GM19452 (cell line): ENCODE data around the gene EFCAB11.

Experiments
- ATAC-seq: cut with Tn5 transposase; IDR thresholded peaks from one replicate; pipeline ENCODE4 v1.9.1; 2021; ENCODE audit not compliant: unreplicated experiment

The EFCAB11 gene

DNA sequence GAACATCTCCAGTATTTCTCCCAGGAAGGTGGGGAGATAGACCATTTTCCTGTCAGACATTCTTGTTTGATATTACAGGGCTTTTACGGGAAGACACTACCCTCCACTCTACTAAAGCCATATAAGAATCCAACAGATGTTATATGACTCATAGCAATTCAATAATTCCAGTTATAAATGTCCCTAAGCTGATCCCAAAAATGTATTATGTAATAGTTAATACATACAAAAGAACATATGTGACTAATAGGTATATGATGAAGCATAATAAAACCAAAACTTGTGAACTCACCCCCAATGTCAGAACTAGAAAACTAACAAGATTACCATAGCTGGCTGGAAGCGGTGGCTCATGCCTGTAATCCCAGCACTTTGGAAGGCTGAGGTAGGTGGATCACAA is 84.2 kb downstream of the EFCAB11 start:
- no peak for ATAC-seq

- ATAC-seq, result no peak
These were observed 84.9 kb downstream of the EFCAB11 start for GRCh38 chr14:89869606-89870005.

DNA sequence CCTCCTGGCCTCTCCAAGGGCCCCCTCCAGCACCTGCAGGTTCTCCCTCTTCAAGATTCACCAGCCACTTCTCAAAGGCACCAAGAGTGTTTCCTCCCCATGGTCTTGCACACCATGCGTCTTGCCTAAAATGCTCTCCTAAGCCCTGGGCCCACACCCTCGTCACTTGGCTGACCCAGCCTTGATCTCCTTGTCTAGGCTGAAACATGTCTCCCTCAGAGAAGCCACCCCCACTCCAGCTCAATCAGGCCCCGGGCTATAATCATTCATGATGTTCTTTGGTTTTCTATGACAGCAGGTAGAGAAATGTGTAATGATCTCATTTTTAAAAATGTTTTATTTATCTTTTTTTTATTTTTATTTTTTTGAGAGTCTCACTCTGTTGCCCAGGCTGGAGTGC is 88.1 kb downstream of the EFCAB11 start:
- no peak for ATAC-seq

GRCh38 chr14:89865153-89865552 is 89.4 kb downstream of the EFCAB11 start:
- ATAC-seq, result no peak

DNA sequence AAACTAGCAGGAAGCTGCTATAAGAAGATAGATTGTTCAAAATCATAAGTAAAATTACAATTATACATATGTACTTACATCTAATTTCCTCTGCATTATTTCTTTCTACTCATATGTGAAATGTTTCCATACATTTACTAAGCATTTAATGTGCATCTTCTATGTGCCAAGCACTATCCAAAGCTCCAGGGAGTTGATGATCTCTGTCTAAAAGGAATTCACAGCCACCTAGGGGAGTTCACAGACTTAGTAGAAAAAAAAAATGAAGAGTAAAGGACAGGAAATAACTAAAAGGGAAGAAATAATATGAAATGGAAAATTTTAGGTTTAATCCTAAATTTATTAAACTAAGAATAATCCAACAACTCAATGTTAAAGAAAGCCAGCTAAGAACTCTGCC is 91.7 kb downstream of the EFCAB11 start:
- ATAC-seq, result no peak

DNA sequence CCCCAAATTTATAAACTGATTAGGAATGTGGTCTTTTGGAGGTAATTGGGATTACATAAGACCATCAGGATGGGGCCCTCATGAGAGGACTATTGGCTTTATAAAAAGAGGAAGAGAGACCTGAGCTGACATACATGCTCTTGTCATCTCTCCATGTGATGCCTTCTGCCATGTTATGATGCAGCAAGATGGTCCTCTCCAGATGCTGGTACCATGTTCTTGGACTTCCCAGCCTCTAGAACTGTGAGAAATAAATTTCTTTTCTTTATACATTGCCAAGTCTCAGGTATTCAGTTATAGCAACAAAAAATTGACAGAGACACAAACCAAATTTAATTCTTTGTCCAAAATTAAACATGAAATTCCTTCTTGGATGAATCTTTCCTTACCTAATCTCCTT is 92.9 kb downstream of the EFCAB11 start:
- no peak for ATAC-seq

DNA sequence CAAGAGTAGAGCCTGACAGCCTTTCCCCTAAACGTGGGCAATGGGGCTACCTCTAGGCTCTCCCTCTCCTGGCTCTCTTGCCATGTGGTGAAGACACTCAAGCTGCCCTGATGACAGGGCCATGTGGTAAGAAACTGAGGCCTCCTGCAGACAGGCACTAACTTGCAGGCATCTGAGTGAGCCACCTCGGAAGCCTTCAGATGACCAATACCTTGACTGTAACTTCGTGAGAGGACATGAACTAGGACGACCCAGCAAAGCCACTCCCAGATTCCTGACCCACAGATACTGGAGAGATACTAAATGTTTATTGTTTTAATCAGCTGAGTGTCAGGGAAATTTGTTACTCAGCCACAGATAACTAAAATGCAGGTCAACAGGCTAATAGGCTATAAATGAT is 96.4 kb downstream of the EFCAB11 start:
- no peak for ATAC-seq

- no peak for ATAC-seq
These were observed 97.6 kb downstream of the EFCAB11 start for GRCh38 chr14:89856871-89857345.

GRCh38 chr14:89855961-89856656 is 98.4 kb downstream of the EFCAB11 start:
- no peak for ATAC-seq

DNA sequence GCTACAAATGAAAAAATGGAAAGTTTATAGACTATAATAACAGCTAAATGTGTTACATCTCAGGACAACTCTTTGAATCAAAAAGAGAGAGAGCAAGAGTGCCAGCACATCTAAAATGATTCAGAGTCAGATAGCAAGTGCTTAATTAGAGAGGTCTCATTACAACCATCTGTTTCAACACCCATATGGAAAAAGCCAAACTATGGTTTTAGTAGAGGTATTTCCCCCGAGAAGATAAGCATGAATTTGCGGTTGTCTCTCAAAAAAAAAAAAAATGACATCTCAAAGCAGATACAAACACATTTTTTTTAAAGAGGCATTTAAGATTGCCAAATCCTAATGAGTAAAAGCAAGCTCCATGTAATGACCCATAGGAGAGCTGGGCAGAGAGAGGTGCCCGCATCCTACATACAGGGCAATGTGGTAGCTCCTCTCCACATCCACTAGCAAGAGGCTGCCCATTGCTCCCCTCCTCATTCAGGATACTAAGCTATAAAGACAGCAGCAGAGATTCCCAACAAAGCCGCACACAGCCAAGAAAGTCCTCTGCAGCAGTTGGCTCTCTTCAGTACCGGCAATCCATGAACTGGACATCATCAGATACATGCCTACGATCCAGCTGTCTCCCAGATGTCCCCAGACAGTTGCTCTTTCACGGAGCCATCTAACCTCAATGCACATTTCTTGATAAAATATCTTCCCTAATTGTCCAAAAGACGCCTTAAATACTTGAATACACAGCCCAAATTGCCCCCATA is 100.4 kb downstream of the EFCAB11 start:
- ATAC-seq, result no peak

DNA sequence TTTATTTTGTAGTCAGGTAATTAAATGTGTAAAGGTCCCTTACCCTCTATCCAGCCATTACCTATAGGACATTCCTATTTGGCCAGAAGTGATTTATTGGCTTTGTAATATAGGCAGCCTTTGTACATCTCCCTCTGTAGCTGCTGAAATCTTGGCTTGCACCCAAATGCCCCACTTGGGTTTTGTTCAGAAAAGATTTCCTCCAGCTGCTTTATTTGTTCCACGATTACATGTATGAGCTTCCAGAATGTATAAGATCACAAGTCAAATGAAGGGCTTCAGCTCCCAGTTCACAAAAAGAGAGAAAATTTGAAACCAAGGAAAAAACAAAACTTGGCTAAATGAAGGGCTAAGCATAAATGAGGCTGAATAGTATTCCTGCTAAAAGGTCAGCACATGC is 103.4 kb downstream of the EFCAB11 start:
- ATAC-seq, result no peak

- no peak for ATAC-seq
These were observed 104.6 kb downstream of the EFCAB11 start for GRCh38 chr14:89849931-89850330.

DNA sequence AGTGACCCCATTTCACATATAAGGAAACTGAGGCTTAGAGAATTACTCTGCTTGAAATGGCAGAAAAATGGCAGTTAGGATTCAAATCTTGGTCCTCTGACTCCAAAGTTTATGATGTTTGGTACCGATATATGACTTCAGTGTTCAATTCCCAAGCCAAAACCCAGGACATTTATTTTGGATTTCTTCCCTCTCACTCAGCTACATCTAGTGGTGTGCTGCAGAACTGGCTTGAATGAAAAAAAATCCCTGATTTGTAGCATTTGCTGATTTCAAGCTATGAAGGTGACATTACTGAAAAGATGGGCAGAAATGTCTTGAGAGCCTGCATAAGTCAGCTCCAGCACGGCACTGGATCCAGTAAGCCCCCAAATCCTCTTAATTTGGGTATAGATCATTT is 106.4 kb downstream of the EFCAB11 start:
- no peak for ATAC-seq

GRCh38 chr14:89845346-89845745 is 109.2 kb downstream of the EFCAB11 start:
- no peak for ATAC-seq

- no peak for ATAC-seq
These were observed 110.0 kb downstream of the EFCAB11 start for GRCh38 chr14:89844508-89844907.

DNA sequence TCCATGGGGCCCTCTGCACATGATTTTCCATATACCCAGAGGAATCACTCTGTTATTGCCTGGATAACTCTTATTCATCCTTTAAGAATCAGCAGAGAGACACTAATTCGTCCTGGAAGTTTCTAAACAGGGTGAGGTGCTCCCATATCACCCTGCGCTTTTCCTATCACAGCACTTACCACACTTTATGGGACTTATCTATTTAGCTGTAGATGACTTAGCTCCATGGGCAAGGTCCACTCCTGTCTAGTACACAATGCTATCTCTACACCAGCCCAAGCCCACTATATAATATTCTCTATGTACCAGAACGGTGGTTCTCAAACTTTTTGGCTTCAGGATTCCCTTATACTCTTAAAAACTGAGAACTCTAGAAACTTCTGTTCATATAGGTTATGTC is 111.7 kb downstream of the EFCAB11 start:
- no peak for ATAC-seq

- ATAC-seq, result no peak
These were observed 112.7 kb downstream of the EFCAB11 start for GRCh38 chr14:89841851-89842250.

GRCh38 chr14:89836830-89837469 is 117.6 kb downstream of the EFCAB11 start:
- no peak for ATAC-seq

DNA sequence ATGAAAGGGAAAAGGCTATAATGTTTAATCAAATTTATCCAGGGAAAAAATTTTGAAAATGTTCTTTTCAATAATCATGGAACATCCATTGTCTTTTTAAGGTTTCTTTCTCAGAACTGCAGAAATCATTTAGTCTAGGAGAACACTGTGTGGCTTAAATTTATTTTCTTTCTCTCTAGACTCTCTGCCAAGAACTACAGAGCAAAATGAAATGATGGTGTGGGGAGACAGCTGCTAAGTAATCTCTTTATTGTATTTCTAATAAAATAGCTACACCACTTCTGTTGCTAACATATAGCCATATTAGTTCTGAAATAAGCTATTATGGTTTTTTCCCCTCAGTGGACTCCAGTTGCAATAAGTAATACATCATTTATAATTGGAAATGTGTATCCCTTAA is 120.9 kb downstream of the EFCAB11 start:
- ATAC-seq, result no peak

- ATAC-seq, result no peak
These were observed 121.4 kb downstream of the EFCAB11 start for GRCh38 chr14:89833120-89833532.

DNA sequence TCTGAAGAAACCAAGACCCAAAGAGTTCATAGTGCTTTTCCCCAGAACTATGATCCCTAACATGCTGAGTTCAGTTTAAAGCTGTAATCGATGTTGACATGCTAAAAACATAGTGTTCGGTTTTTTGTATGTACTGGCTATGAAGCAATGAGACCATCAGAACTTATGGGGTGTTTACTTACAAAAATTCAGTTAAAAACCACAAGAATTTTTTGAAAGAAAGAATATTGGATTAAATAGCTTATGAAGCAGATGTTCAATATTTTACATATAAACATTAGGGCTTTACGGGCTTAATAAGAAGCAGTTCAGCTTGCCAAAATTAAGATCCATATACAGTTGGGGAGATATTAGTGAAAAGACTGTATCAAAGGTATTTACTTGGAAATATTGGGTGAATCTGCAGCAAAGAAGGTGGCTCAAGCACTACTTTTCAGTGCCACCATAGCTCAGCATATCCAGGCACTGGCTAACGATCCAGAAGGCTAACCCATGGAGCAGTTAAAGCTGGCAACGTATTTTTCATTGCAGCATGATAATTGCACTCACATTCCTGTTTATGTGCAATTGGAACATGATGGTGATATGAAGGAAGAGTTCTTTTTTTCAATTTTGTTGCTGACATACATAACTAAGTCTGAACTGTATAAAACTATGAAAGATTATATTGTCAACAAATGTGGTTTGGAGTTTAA is 125.9 kb downstream of the EFCAB11 start:
- ATAC-seq, result no peak
